NOMO-1 (cell line): Measurements from ENCODE around the gene KLHL40.
A peak's percentile ranks its signal among the peaks of the same experiment; 100 is the strongest.

ENCODE experiments used
- DNase-seq, 2 experiments: peaks; one replicate each; lab custom pipeline; 2025; ENCODE audit not compliant: unreplicated experiment in 2 of 2; lab: John Stamatoyannopoulos, UW

Gene KLHL40

DNA sequence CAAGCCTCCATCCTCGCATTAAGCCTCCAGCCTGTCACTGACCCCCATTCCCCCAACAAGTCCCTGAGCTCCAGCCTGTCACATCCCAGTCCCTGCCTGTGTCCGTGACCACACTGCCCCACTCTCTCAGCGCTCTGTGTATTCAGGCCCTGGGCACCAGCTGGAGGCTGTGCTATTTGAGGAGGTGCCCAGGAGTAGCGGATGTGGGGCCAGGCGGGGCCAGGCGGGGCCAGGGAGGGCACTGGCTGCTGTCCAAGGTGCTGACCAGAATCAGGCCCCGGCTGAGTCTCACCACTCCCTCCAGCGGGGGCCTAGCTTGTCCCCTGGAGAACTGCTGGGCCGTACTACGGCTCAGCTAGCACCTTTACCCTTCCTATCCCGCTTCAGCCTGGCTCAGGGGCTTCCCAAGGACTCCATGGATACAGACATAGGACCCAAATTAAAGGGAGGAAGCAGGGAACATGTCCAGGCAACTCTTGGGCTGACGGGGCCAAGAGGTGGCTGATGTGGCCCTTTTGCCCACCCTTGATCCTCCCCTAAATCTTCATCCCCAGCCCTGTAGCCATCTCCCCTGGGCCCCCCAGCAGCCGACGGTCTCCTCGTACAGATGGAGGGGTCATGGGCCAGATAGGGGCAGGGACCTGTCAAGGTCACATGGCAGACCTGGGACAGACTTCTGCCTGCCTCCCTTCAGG lies 16.2 kb downstream of the KLHL40 start:
- DNase-seq, result peak; percentile 58 to 65

GRCh38 chr3:42702066-42702951 lies 17.0 kb downstream of the KLHL40 start, which contains the start of gene HHATL:
HHATL (minus strand) TSS chr3:42702798; CDS start chr3:42700826, 1,972 bp downstream.
- no peak for DNase-seq

DNA sequence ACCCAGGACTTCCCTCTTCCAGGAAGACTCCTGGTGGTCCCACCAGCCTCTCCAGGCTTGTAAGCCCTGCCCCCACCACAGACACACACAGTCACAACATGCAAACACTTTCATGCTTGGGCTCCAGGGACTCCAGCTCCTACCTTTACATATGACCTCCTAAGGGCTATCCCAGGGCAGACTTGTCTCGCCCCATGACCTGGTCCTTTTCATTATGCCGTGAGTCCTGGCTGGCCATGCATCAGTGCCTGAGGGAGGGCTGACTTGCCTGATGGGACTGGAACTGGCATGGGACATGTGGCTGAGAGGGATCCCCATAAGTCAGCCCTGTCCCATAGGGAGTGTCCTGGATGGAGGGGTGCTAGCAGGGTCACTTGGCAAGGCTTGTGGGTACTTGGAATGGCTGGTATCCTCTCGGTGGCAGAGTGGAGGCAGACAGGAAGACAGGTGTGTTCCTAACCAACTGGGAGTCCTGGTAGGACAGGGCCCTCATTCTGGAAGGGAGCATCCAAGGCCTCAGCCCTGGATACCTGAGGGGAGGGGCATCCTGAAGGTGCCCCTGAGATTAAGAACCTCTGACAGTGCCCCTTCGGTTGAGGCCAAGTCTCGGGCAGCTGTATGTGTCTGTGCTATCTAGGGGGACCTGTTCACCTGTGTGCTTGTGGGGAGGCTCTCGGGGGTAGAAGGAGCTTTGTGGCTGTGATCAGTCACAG lies 17.8 kb downstream of the KLHL40 start:
- DNase-seq, result no peak

DNA sequence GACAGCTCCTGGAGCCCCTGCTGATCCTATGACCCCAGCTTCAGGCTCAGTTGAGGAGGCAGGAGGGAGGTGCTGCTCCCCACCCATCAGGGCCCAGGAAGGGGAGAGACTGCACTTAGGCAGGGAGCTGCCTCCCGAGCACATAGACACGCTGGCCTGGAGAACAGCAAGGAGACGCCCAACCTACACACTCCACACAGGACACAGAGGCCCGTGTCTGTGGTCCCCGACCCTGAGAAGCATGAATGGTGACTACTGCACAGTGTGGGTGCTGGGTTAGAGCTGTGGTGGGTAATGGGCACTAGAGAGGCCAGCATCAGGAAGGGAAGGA lies 18.3 kb downstream of the KLHL40 start:
- no peak for DNase-seq

GRCh38 chr3:42704136-42704841 lies 19.0 kb downstream of the KLHL40 start:
- no peak for DNase-seq

DNA sequence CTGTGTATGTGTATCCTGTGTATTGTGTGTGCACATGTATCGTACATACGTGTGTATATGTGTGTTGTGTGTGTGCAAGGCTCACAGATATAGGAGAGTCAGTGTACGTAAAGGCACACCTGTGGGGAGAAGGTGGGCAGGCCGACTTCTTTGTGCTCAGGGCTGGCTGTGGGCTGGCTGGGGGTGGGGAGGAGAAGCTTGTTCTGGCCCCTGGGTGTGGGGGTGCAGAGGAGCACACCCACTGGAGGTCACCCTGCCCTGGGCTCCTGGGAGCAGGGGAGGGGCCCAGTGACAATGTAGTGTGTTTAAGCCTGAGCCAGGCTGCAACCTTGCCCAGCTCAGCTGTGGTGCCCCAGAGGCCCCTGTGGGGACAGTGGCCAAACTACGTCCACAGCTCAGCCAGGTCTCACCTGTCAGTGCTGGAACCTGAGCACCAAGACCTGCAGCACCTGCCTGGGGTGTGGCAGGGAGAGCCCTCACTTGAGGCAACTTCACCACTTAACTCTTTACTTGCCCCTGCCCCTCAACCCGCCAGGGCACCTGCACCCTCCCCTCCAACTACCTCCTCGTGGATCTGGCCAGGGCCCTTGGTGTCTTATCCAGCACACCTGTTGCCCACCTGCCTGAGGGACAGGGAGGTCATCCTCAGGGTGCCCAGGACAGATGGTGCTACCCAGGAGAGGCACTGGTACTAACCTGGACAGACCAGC lies 19.9 kb downstream of the KLHL40 start:
- DNase-seq, result no peak

DNA sequence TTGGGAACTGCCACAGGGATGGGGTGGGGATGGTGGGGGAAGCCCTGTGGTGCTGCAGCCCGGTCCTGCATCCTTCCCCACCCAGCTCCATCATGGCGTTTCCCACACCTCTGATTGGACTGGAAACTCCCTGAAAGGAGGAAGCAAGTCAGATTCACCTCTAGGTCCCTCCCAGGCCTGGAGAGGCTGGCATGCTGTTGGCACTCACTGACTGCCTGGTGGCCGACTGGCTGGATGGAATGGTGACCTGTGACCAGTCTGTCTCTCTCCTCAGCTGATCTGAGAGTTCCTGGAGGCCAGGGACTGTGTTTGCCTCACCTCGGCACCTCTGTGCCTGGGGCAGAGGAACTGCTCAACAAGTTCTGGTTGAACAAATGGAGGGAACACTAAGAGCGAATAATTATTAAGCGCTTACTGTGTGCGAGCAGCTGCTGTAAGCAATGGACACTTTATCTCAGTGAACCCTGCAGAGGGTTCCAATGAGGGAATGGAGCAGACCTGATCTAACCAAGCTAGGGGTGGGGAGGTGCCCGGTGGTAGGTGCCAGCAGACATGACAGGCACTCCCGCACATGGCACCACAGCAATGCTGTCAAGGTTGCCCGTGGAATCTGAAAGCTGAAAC lies 20.7 kb downstream of the KLHL40 start:
- no peak for DNase-seq

DNA sequence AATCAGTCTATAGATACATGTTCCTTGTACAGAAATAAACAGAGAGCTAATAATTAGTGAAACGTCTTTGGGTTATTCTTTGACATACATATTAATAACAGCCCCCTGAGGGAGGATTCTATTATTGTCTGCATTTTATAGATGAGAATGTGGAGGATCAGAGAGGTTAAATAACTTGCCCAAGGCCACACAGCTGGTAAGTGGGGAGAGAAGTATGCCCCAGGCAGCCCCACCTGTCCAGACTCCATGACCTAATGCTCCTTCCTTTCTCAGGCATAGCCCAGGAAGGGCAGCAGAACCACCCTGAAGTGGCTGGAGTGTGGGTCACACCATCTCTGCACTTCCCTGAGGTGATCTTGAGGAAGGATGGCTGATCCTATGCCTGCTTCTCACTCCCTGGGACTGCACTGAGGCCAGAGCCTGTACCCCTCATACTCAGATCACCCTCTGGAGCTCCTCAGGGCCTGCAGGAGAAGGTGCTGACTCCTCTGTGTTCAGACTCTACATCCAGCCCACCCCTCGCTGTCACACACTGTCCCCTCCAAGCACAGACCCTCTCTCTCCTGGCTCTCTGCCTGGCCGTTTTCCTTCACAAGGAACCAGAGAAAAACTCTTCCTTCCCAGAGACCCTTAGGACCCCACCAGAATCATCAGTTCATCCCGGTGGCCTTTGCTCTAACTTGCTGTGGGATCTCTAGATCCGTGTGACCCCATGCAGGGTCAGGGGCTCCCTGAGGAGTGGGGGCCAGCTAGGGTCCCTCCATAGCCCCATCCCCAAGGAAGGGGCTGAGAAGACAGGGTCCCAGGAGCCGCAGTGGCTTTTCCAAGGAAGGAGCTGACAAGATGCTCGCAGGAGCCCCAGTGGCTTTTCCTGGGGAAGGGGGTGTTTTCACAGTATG lies 21.6 kb downstream of the KLHL40 start:
- DNase-seq, result no peak

DNA sequence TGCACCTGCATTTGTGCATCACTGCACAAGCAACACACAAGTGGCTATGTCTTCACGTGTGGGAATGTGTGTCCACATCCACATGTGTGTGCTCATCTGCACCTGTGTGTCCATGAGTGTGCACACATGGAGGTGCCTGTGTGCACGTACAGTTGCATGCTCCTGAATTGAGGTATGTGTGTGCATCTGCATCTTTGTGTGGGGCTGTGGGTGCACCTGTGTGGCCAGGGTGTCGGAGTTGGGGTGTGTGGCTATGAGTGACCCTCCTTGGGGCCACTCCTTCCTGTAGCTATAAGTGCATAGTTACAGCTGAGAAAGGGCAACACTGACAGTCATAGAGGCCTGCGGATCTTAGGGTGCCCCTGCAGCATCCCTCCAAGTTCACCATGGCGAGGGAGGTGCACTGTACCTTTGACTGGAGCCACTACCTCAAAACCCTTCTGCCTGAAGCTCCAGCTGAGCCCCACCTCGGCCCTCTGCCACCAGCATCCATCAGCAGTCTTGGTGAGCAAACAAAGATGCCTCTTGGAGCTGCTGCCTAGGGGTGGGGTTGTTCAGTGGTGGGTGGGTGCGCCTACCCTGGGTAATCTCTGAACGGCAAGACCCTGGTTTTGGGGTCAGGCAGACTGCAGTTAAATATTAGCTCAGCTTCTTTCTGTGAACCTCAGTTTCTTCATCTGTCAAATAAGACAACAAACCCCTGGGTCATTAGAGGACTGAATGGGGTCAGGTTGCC lies 22.5 kb downstream of the KLHL40 start:
- no peak for DNase-seq

- no peak for DNase-seq
These were observed 23.3 kb downstream of the KLHL40 start for GRCh38 chr3:42708611-42709151.

GRCh38 chr3:42709621-42710020 lies 24.3 kb downstream of the KLHL40 start:
- DNase-seq, result no peak

- DNase-seq, result no peak
These were observed 25.1 kb downstream of the KLHL40 start for GRCh38 chr3:42710323-42711021.

GRCh38 chr3:42711491-42712343 lies 26.4 kb downstream of the KLHL40 start:
- no peak for DNase-seq

DNA sequence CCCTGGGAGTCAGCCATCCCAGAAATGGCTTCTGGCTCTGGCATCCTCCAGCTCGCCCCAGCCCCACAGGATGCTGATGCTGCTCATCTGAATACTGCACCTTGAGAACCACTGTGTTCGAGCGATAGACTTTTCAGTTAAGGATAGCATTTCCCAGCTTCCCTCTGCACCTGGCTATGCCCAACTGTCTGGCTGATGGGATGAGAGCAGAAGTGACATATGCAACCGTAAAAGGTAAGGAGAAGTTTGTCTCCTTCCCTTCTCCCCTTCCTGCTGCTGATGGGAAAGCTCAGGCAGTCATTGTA lies 27.0 kb downstream of the KLHL40 start:
- no peak for DNase-seq

DNA sequence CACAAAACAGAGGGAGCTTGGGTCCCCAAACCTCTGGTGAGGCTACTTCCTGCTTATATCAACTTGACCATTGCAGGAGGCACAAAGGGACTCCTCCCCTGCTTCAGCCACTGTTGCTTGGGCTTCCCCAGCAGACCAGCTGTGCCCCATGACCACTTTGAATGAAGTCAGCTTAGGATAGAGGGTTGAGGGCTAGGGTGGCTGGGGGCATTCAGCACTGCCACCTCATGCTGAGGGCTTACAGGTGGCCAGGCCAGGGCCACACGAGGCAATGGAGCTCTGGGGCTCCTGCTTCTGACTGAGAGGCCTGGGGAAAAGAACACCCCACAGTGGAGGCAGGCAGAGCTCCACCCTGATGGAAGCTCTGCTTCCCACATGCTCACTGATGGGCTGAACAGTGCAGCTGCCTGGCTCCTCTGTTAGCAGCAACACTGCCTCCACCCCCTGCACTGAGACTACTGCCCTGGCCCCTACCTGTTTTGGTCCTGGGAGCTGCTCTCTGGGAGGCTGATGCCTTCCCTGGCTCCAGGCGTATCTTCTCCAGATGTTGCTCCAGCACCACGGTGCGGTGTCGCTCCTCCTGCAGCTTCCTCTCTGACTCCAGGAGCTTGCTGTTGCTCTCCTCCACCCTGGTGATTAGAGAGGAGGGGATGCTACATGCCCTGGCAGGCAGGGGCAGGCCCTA lies 27.5 kb downstream of the KLHL40 start:
- DNase-seq, result no peak

DNA sequence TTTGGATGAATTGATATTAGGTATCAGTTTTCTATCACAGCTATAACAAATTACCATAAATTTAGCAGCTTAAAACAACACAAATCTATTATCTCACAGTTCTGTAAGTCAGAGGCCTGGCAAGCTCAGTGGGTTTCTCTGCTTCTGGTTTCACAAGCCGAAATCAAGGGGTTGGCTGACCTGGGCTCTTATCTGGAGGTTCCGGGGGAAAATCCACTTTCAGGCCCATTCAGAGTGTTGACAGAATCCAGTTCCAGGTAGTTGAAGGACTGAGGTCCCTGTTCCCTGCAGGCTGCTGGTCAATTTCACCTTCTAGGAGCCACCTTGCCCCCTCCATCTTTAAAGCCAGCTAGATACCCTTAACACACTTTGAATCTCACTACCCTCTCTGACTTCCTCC lies 28.4 kb downstream of the KLHL40 start:
- DNase-seq, result no peak
